Kidney (tissue), 14 donors: Measurements from ENCODE around the gene NUP35. TPM values are rescaled to one million over a fixed set of nuclear protein-coding genes. Genes with fewer than 3 reads are reported as not detected.

ENCODE experiments used
- DNase-seq, 5 donors: peaks; one replicate each; pipeline ENCODE4 v3.0.0-alpha.2; 2013 to 2020
- FAIRE-seq: peaks from 2 replicates; lab custom pipeline; 2012; peaks lifted over from hg19 to GRCh38; lab: Jason Lieb, UNC
- H3K27ac ChIP-seq, 2 donors: one replicate each; pipeline ENCODE4 v1.7.0; 2013; ENCODE audit warnings: low read depth in 2 of 2, low read length in 2 of 2, inconsistent platforms in 1 of 2
- H3K27me3 ChIP-seq: one replicate; pipeline ENCODE4 v1.7.1; 2013; ENCODE audit warnings: low read length, inconsistent platforms; ENCODE audit not compliant: control insufficient read depth, insufficient read depth
- H3K36me3 ChIP-seq, 3 donors: one replicate each; pipeline versions ENCODE4 v1.7.0 to v1.7.1; 2013; ENCODE audit warnings: low read length in 3 of 3, control low read depth in 1 of 3, inconsistent platforms in 1 of 3; ENCODE audit not compliant: insufficient read depth in 3 of 3, control insufficient read depth in 2 of 3
- H3K4me1 ChIP-seq, 3 donors: one replicate each; pipeline versions ENCODE4 v1.7.0 to v1.7.1; 2013; ENCODE audit warnings: low read length in 3 of 3, inconsistent platforms in 1 of 3, low read depth in 1 of 3; ENCODE audit not compliant: control insufficient read depth in 2 of 3, insufficient read depth in 2 of 3
- H3K4me3 ChIP-seq, 3 donors: one replicate each; pipeline versions ENCODE4 v1.7.0 to v1.8.1; 2013; ENCODE audit warnings: low read length in 3 of 3, control low read depth in 1 of 3, inconsistent platforms in 1 of 3
- H3K9ac ChIP-seq, 3 donors: one replicate each; pipeline versions ENCODE4 v1.7.0 to v1.7.1; 2013; ENCODE audit warnings: low read length in 3 of 3, control low read depth in 1 of 3, inconsistent platforms in 1 of 3
- H3K9me3 ChIP-seq, 3 donors: one replicate each; pipeline versions ENCODE4 v1.7.0 to v1.7.1; 2013; ENCODE audit warnings: low read length in 3 of 3, control low read depth in 1 of 3, inconsistent platforms in 1 of 3; ENCODE audit not compliant: control insufficient read depth in 2 of 3, insufficient read depth in 1 of 3
- CTCF ChIP-seq: IDR thresholded peaks from 3 replicates; pipeline ENCODE4 v1.5.1; 2012; ENCODE audit warnings: mild to moderate bottlenecking, moderate library complexity, borderline replicate concordance; ENCODE audit not compliant: insufficient read depth; ENCODE audit errors: extremely low read depth
- intact Hi-C: fragments of 100-400 bp; cut with DNase I; formaldehyde crosslinking; loops from one replicate; pipeline ENCODE4 v1.11.1; 2022
- polyA plus RNA-seq: library from polyadenylated mRNA; stranded (reverse); fragments of 350-450 nt; fragmentation: Illumina TruSeq; extraction: RNeasy Lipid Tissue Mini Kit (QIAGEN cat#74804); gene quantifications from one replicate; pipeline ENCODE4 v1.2.3, GENCODE V29; 2014; ENCODE audit warnings: low read depth, low replicate concordance; ENCODE audit not compliant: insufficient read depth
- total RNA-seq: library from RNA; stranded (reverse); fragmentation: NEBNext Ultra II Directional; extraction: Animal tissue kit (Norgen Biotek cat#: 25700); gene quantifications from one replicate; pipeline ENCODE4 v1.2.1, GENCODE V29; 2021
- donor health status: control.
- donor health status: control.
- donor health status: control.
- donor health status: control.
- donor health status: control.
- donor health status: DM: yes; HTN: yes; CAD: no.
- donor health status: Normal renal cell carcinoma (clear cell type).

Gene NUP35
- total and polyA plus RNA-seq, 2 donors from 2014 or later: 12.3 to 17.9 TPM

- H3K9me3 ChIP-seq: no peaks in the 10 kb centered on the region
- H3K36me3 ChIP-seq: no peaks in the 10 kb centered on the region
- no peak overlapping the region for H3K9ac ChIP-seq
- no peak overlapping the region for H3K27ac ChIP-seq
- H3K27me3 ChIP-seq: no peaks in the 10 kb centered on the region
- H3K4me3 ChIP-seq: no peak overlapping the region
- FAIRE-seq (no peak), DNase-seq (no peak)
- intact Hi-C loops: no loop called here
- H3K4me1 ChIP-seq: no peaks in the 10 kb centered on the region
- TF ChIP-seq CTCF: no peak
Observed at GRCh38 chr2:183112577-183112976, 11.7 kb upstream of the NUP35 start.

GRCh38 chr2:183113630-183114029, 10.6 kb upstream of the NUP35 start:
- DNase-seq (no peak), FAIRE-seq (no peak)
- H3K27me3 ChIP-seq: no peaks in the 10 kb centered on the region
- H3K4me3 ChIP-seq: no peak overlapping the region
- H3K4me1 ChIP-seq: no peaks in the 10 kb centered on the region
- intact Hi-C loops: no loop called here
- no peak overlapping the region for H3K9ac ChIP-seq
- no peak for TF ChIP-seq CTCF
- H3K27ac ChIP-seq: no peak overlapping the region
- no peaks in the 10 kb centered on the region for H3K36me3 ChIP-seq
- H3K9me3 ChIP-seq: no peaks in the 10 kb centered on the region

- no peaks in the 10 kb centered on the region for H3K36me3 ChIP-seq
- TF ChIP-seq CTCF: no peak
- H3K4me1 ChIP-seq: no peaks in the 10 kb centered on the region
- no peak for DNase-seq
- no peaks in the 10 kb centered on the region for H3K27me3 ChIP-seq
- H3K9me3 ChIP-seq: no peaks in the 10 kb centered on the region
- no peak overlapping the region for H3K4me3 ChIP-seq
- no peak for FAIRE-seq
- intact Hi-C loops: no loop called here
- H3K27ac ChIP-seq: no peak overlapping the region
- no peak overlapping the region for H3K9ac ChIP-seq
Observed at GRCh38 chr2:183117226-183117625, 7.0 kb upstream of the NUP35 start.
